HCT116 (cell line): ENCODE measurements around the gene TNFRSF8. TPM values are rescaled to one million over a fixed set of nuclear protein-coding genes. Genes with fewer than 3 reads are reported as not detected.

Source experiments
- ATAC-seq: fragments of 200-7000 bp; cut with Tn5 transposase; 2 replicates; pipeline ENCODE4 v1.9.1; 2020; ENCODE audit warnings: mild to moderate bottlenecking, moderate library complexity
- BruUV-seq: library from RNA; stranded (reverse); fragments of 400-500 nt; replicated peaks from 2 replicates; lab custom pipeline; 2021; lab: Mats Ljungman, UMichigan
- CTCF ChIA-PET: fragments of 300-600 bp; sonication (Branson Sonifier 250); formaldehyde crosslinking; loops from one replicate; lab custom pipeline; 2021; ENCODE audit warnings: antibody characterized with exemption; lab: Charles Lee
- POLR2A ChIA-PET: fragments of 300-600, 350-600 bp; sonication (Branson Sonifier 250); formaldehyde crosslinking; loops from one replicate; lab custom pipeline; 2021; ENCODE audit warnings: antibody characterized with exemption; lab: Charles Lee
- RAD21 ChIA-PET, 2 experiments: fragments of 300-600 bp; sonication (Branson Sonifier 250); formaldehyde crosslinking; loops; one replicate each; lab custom pipeline; 2023; ENCODE audit warnings: low total read pairs in 2 of 2; ENCODE audit not compliant: uncharacterized antibody in 2 of 2, unreplicated experiment in 2 of 2, low non-redundant PET in 1 of 2; lab: Charles Lee
- DNase-seq: peaks from one replicate; pipeline ENCODE4 v3.0.0-alpha.2; 2010; ENCODE audit warnings: low read depth, low spot score
- H2AFZ ChIP-seq: fragments of 200-600 bp; shearing (Covaris generic), sonication (generic); 2 replicates; pipeline ENCODE4 v1.6.1; 2017; ENCODE audit warnings: low read depth, mixed run types, mixed read lengths, antibody characterized with exemption, low read length; ENCODE audit not compliant: poor library complexity, severe bottlenecking
- H3K27ac ChIP-seq: 2 replicates; pipeline ENCODE4 v1.5.1; 2012; ENCODE audit warnings: low read depth, low read length
- H3K27me3 ChIP-seq: fragments of 200-600 bp; sonication (generic); 2 replicates; pipeline ENCODE4 v1.6.1; 2016; ENCODE audit warnings: mixed run types, low read length, mixed read lengths; ENCODE audit not compliant: insufficient read depth
- H3K36me3 ChIP-seq, 2 experiments: fragments of 200-500 bp in 1 of 2; fragments of 200-600 bp in 1 of 2; sonication (Bioruptor generic) in 1 of 2; sonication (generic) in 1 of 2; 2 replicates each; pipeline versions ENCODE4 v1.5.1 to v1.6.1; 2014 to 2016; ENCODE audit warnings: low read length in 2 of 2, inconsistent platforms in 1 of 2, mixed read lengths in 1 of 2, mixed run types in 1 of 2; ENCODE audit not compliant: insufficient read depth in 2 of 2, control insufficient read depth in 1 of 2
- H3K4me1 ChIP-seq, 2 experiments: fragments of 200-600 bp in 1 of 2; sonication (generic) in 1 of 2; 2 replicates each; pipeline versions ENCODE4 v1.5.1 to v1.6.1; 2012 to 2017; ENCODE audit warnings: low read length in 2 of 2, inconsistent platforms in 1 of 2, mild to moderate bottlenecking in 1 of 2, mixed read lengths in 1 of 2, mixed run types in 1 of 2, moderate library complexity in 1 of 2; ENCODE audit not compliant: insufficient read depth in 2 of 2, control insufficient read depth in 1 of 2
- H3K4me2 ChIP-seq: fragments of 200-600 bp; sonication (generic); 2 replicates; pipeline ENCODE4 v1.6.1; 2017; ENCODE audit warnings: mixed run types, low read length, mixed read lengths
- H3K4me3 ChIP-seq, 2 experiments: fragments of 200-600 bp in 1 of 2; sonication (generic) in 1 of 2; replicated peaks in 1 of 2; 2 replicates each; pipeline ENCODE4 v1.5.1; 2011 to 2016; ENCODE audit warnings: low read length in 2 of 2, control low read depth in 1 of 2, low read depth in 1 of 2, mild to moderate bottlenecking in 1 of 2, mixed read lengths in 1 of 2, mixed run types in 1 of 2
- H3K79me2 ChIP-seq: fragments of 200-600 bp; sonication (generic); 2 replicates; pipeline ENCODE4 v1.6.1; 2017; ENCODE audit warnings: mild to moderate bottlenecking, mixed run types, low read length, moderate library complexity, mixed read lengths; ENCODE audit not compliant: insufficient read depth
- H3K9ac ChIP-seq: fragments of 200-600 bp; sonication (generic); 2 replicates; pipeline ENCODE4 v1.6.1; 2016; ENCODE audit warnings: low read length, mixed read lengths
- H3K9me2 ChIP-seq: fragments of 200-600 bp; sonication (generic), shearing (Covaris generic); 2 replicates; pipeline ENCODE4 v1.6.1; 2017; ENCODE audit warnings: mixed run types, mild to moderate bottlenecking, moderate library complexity; ENCODE audit not compliant: insufficient read depth
- H3K9me3 ChIP-seq, 2 experiments: fragments of 200-500 bp in 1 of 2; fragments of 200-600 bp in 1 of 2; sonication (Bioruptor generic) in 1 of 2; sonication (generic) in 1 of 2; 2 replicates each; pipeline ENCODE4 v1.6.1; 2014 to 2017; ENCODE audit warnings: low read length in 2 of 2, mixed read lengths in 2 of 2, inconsistent platforms in 1 of 2, low read depth in 1 of 2, mild to moderate bottlenecking in 1 of 2, mixed run types in 1 of 2, moderate library complexity in 1 of 2; ENCODE audit not compliant: control insufficient read depth in 1 of 2, insufficient read depth in 1 of 2
- H4K20me1 ChIP-seq: fragments of 200-600 bp; sonication (generic), shearing (Covaris generic); 2 replicates; pipeline ENCODE4 v1.6.1; 2017; ENCODE audit warnings: mixed run types, mild to moderate bottlenecking, moderate library complexity; ENCODE audit not compliant: insufficient read depth
- CBX3 ChIP-seq: IDR thresholded peaks from 2 replicates; pipeline ENCODE4 v1.6.1; 2012; ENCODE audit warnings: low read depth
- CEBPB ChIP-seq: IDR thresholded peaks from 2 replicates; pipeline ENCODE4 v1.6.1; 2012; ENCODE audit warnings: low read depth
- ELF1 ChIP-seq: IDR thresholded peaks from 2 replicates; pipeline ENCODE4 v1.6.1; 2012; ENCODE audit warnings: low read depth, borderline replicate concordance
- EZH2phosphoT487 ChIP-seq: fragments of 200-600 bp; IDR thresholded peaks from 2 replicates; pipeline ENCODE4 v1.6.1; 2018; ENCODE audit warnings: antibody characterized with exemption, borderline replicate concordance
- POLR2A ChIP-seq: IDR thresholded peaks from 2 replicates; pipeline ENCODE4 v1.7.0; 2011; ENCODE audit warnings: borderline replicate concordance; ENCODE audit not compliant: insufficient read depth, insufficient read length; ENCODE audit errors: extremely low read depth
- POLR2AphosphoS5 ChIP-seq: IDR thresholded peaks from 2 replicates; pipeline ENCODE4 v1.6.1; 2011; ENCODE audit warnings: mild to moderate bottlenecking, low read depth, low read length, moderate library complexity
- SP1 ChIP-seq: IDR thresholded peaks from 2 replicates; pipeline ENCODE4 v1.6.1; 2012; ENCODE audit warnings: low read depth
- TCF7L2 ChIP-seq: IDR thresholded peaks from 2 replicates; pipeline ENCODE4 v1.7.0; 2011; ENCODE audit warnings: borderline replicate concordance, inconsistent platforms; ENCODE audit not compliant: insufficient read depth, insufficient read length; ENCODE audit errors: extremely low read depth
- YY1 ChIP-seq: IDR thresholded peaks from 2 replicates; pipeline ENCODE4 v1.6.1; 2011; ENCODE audit warnings: low read length, low read depth, moderate library complexity, mild to moderate bottlenecking; ENCODE audit not compliant: insufficient replicate concordance; ENCODE audit errors: extremely low read depth
- ZNF274 ChIP-seq: fragments of 200-500 bp; sonication (Bioruptor generic); IDR thresholded peaks from 2 replicates; pipeline ENCODE4 v1.6.1; 2014; ENCODE audit warnings: mild to moderate bottlenecking, low read depth, low read length, inconsistent platforms
- intact Hi-C: fragments of 100-400 bp; cut with micrococcal nuclease; formaldehyde crosslinking; loops from 2 replicates; pipeline ENCODE4 v1.10.0; 2022
- total RNA-seq: library from RNA; stranded (reverse); gene quantifications from one replicate; pipeline ENCODE4 v1.2.1, GENCODE V29; 2021; ENCODE audit not compliant: unreplicated experiment
- TF ChIP-seq, protein P1 (sequence below), 3 experiments: fragments of 200-600 bp in 1 of 3; sonication (generic) in 1 of 3; IDR thresholded peaks in 2 of 3; conservative IDR thresholded peaks in 1 of 3; 2 replicates each; pipeline ENCODE4 v1.5.1; 2012 to 2017; ENCODE audit warnings: low read depth in 2 of 3, low read length in 2 of 3, antibody characterized with exemption in 1 of 3, borderline replicate concordance in 1 of 3, control low read depth in 1 of 3, mild to moderate bottlenecking in 1 of 3, mixed read lengths in 1 of 3, mixed run types in 1 of 3, moderate library complexity in 1 of 3; ENCODE audit not compliant: insufficient read depth in 1 of 3
- TF ChIP-seq, protein P2 (sequence below): IDR thresholded peaks from 2 replicates; pipeline ENCODE4 v1.6.1; 2012; ENCODE audit warnings: low read depth
- TF ChIP-seq, protein P3 (sequence below): IDR thresholded peaks from 2 replicates; pipeline ENCODE4 v1.6.1; 2012

TNFRSF8 gene
- total RNA-seq, 1 experiment from 2014 or later = 0.17 TPM

DNA sequence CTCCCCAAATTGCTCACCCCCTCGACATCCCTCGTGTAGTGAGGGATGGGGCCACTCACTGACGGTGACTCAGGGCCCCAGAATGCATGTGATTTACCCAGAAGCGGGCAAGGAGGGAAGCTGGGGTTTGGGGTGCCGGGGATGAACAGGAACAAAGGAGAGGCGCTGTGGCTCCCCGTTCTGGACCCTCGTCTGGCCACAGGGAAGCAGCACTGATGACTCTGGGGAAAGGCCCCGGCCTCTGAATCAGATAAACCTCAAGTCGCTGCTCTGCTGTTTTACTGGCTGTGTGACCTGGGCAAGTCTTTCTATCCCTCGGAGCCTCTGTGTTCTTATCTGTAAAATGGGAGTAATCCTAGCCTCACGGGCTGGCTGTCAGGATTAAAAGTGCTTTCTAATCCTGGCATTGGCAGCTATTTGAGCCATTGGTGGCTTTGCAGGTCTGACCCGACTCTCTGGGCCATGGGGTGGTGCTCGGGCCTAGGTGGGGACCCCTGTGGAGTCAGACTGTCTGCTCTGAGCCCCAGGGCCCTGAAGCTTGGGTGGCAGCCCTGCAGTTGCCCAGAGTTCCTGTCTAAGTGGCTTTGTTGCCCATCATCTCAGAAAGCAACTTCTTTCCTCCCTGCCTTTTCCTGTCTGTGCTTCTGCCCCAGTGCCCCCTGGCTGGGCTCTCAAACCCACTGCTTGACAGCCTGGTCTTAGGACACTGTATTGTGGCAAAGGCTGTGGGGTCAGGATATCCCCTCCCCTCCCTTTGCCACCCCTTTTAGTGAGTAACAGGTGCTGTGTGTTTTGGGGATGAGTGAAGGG lies 109.1 kb downstream of the TNFRSF8 start:
- intact Hi-C loops = no loop called here
- DNase-seq (no peak), ATAC-seq (no peak)
- Histone ChIP-seq H3K36me3 (no peaks in the 10 kb centered on the region), H3K9me2 (no peaks in the 10 kb centered on the region), H3K79me2 (no peaks in the 10 kb centered on the region), H3K4me3 (no peak overlapping the region), H3K4me2 (no peak overlapping the region), H3K27ac (no peak overlapping the region), H4K20me1 (no peaks in the 10 kb centered on the region), H3K9ac (no peak overlapping the region), H3K27me3 (no peaks in the 10 kb centered on the region), H3K4me1 (peaks cover under 1 to 4% of the 10 kb centered on the region in 2 experiments; a peak in 2 of 4 replicates), H3K9me3 (no peaks in the 10 kb centered on the region), H2AFZ (no peak overlapping the region)
- ChIA-PET POLR2A (no interaction called here), CTCF (no interaction called here), RAD21 (no interaction called here)
- TF ChIP-seq SP1 (no peak), TCF7L2 (no peak)
- no TSS peak for BruUV-seq

DNA sequence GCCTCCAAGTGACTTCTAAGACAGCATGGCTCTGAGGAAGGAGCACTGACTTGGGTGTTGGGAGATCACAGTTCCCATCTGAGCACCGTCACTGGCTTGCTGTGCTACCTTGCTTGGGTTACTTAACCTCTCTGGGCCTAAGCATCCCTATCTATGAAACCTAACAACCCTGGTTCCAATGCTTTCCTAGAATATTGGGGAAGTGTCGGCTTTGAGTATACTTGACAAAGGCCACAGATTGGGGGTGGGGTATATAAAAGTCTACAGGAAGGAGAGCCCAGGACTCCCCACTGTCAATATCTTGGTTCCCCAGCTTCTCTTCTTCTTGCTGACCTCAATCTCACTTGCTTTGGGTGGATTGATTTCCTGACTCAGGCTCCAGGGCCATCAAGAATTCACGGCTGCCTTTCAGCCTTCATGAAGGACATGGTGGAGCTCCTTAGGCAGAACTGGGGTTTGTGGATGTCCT lies 110.0 kb downstream of the TNFRSF8 start:
- no peaks in the 10 kb centered on the region for H4K20me1 ChIP-seq
- ChIA-PET RAD21 (no interaction called here), CTCF (no interaction called here), POLR2A (no interaction called here)
- H3K4me2 ChIP-seq = no peak overlapping the region
- no peak overlapping the region for H3K27ac ChIP-seq
- H3K9me2 ChIP-seq = no peaks in the 10 kb centered on the region
- no peak for DNase-seq
- no peak for ATAC-seq
- H3K9ac ChIP-seq = no peak overlapping the region
- no peaks in the 10 kb centered on the region for H3K27me3 ChIP-seq
- intact Hi-C loops = no loop called here
- H3K36me3 ChIP-seq = no peaks in the 10 kb centered on the region
- no peaks in the 10 kb centered on the region for H3K79me2 ChIP-seq
- peaks cover 9 to 11% of the 10 kb centered on the region in 2 experiments for H3K4me1 ChIP-seq
- H2AFZ ChIP-seq = no peak overlapping the region
- H3K9me3 ChIP-seq = no peaks in the 10 kb centered on the region
- BruUV-seq = no TSS peak
- no peak overlapping the region for H3K4me3 ChIP-seq
- TF ChIP-seq ELF1 (no peak), TCF7L2 (no peak), ZNF274 (no peak), POLR2AphosphoS5 (no peak), POLR2A (no peak), CEBPB (no peak), YY1 (no peak), EZH2phosphoT487 (no peak), SP1 (no peak), CBX3 (no peak)
- TF ChIP-seq, protein P1, sequence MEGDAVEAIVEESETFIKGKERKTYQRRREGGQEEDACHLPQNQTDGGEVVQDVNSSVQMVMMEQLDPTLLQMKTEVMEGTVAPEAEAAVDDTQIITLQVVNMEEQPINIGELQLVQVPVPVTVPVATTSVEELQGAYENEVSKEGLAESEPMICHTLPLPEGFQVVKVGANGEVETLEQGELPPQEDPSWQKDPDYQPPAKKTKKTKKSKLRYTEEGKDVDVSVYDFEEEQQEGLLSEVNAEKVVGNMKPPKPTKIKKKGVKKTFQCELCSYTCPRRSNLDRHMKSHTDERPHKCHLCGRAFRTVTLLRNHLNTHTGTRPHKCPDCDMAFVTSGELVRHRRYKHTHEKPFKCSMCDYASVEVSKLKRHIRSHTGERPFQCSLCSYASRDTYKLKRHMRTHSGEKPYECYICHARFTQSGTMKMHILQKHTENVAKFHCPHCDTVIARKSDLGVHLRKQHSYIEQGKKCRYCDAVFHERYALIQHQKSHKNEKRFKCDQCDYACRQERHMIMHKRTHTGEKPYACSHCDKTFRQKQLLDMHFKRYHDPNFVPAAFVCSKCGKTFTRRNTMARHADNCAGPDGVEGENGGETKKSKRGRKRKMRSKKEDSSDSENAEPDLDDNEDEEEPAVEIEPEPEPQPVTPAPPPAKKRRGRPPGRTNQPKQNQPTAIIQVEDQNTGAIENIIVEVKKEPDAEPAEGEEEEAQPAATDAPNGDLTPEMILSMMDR (IDR thresholded peaks at IDR 0.05 in 2 of 3, conservative IDR thresholded peaks at IDR 0.05 in 1 of 3; ENCODE audit: borderline replicate concordance in 1 of 3, insufficient read depth in 1 of 3, low read depth in 2 of 3, low read length in 2 of 3) = no peak
- TF ChIP-seq, protein P2, sequence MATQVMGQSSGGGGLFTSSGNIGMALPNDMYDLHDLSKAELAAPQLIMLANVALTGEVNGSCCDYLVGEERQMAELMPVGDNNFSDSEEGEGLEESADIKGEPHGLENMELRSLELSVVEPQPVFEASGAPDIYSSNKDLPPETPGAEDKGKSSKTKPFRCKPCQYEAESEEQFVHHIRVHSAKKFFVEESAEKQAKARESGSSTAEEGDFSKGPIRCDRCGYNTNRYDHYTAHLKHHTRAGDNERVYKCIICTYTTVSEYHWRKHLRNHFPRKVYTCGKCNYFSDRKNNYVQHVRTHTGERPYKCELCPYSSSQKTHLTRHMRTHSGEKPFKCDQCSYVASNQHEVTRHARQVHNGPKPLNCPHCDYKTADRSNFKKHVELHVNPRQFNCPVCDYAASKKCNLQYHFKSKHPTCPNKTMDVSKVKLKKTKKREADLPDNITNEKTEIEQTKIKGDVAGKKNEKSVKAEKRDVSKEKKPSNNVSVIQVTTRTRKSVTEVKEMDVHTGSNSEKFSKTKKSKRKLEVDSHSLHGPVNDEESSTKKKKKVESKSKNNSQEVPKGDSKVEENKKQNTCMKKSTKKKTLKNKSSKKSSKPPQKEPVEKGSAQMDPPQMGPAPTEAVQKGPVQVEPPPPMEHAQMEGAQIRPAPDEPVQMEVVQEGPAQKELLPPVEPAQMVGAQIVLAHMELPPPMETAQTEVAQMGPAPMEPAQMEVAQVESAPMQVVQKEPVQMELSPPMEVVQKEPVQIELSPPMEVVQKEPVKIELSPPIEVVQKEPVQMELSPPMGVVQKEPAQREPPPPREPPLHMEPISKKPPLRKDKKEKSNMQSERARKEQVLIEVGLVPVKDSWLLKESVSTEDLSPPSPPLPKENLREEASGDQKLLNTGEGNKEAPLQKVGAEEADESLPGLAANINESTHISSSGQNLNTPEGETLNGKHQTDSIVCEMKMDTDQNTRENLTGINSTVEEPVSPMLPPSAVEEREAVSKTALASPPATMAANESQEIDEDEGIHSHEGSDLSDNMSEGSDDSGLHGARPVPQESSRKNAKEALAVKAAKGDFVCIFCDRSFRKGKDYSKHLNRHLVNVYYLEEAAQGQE = no peak
- TF ChIP-seq, protein P3, sequence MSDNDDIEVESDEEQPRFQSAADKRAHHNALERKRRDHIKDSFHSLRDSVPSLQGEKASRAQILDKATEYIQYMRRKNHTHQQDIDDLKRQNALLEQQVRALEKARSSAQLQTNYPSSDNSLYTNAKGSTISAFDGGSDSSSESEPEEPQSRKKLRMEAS = no peak
